CD4-positive, alpha-beta T cell (primary cell): ENCODE data around the gene FN1. TPM values are rescaled to one million over a fixed set of nuclear protein-coding genes. Genes with fewer than 3 reads are reported as not detected.

Source experiments
- ATAC-seq: fragments of 200-7000 bp; cut with Tn5 transposase; one replicate; pipeline ENCODE4 v1.10.0; 2022; ENCODE audit warnings: mild to moderate bottlenecking; ENCODE audit not compliant: poor library complexity
- CTCF ChIA-PET: fragments of 350-600 bp; sonication (Branson Sonifier 250); formaldehyde crosslinking; loops from one replicate; lab custom pipeline; 2021; ENCODE audit warnings: antibody characterized with exemption, inconsistent platforms; lab: Charles Lee
- POLR2A ChIA-PET: fragments of 350-600 bp; sonication (Branson Sonifier 250); formaldehyde crosslinking; loops from one replicate; lab custom pipeline; 2021; ENCODE audit warnings: antibody characterized with exemption, inconsistent platforms; lab: Charles Lee
- DNase-seq, 14 experiments: peaks; one replicate each; pipeline ENCODE4 v3.0.0-alpha.2; 2013 to 2020; ENCODE audit warnings: mixed read lengths in 2 of 14
- H3K27ac ChIP-seq, 2 donors: one replicate each; pipeline versions ENCODE4 v1.5.1 to v1.7.0; 2013; ENCODE audit warnings: low read length in 2 of 2, low read depth in 1 of 2, mild to moderate bottlenecking in 1 of 2
- H3K27me3 ChIP-seq, 2 experiments: 1 replicate in 1 of 2; 2 replicates in 1 of 2; pipeline versions ENCODE4 v1.6.1 to v1.7.0; 2013; ENCODE audit warnings: low read length in 2 of 2, control low read depth in 1 of 2, mild to moderate bottlenecking in 1 of 2, moderate library complexity in 1 of 2; ENCODE audit not compliant: insufficient read depth in 2 of 2, control insufficient read depth in 1 of 2
- H3K36me3 ChIP-seq: one replicate; pipeline ENCODE4 v1.6.1; 2013; ENCODE audit warnings: low read length, control low read depth; ENCODE audit not compliant: insufficient read depth
- H3K4me1 ChIP-seq: one replicate; pipeline ENCODE4 v1.6.1; 2013; ENCODE audit warnings: low read length, control low read depth; ENCODE audit not compliant: insufficient read depth
- H3K4me3 ChIP-seq: one replicate; pipeline ENCODE4 v1.5.1; 2013; ENCODE audit warnings: mild to moderate bottlenecking, low read length, moderate library complexity
- H3K9me3 ChIP-seq, 2 experiments: 1 replicate in 1 of 2; 2 replicates in 1 of 2; pipeline versions ENCODE4 v1.6.1 to v1.7.0; 2013; ENCODE audit warnings: low read length in 2 of 2, mild to moderate bottlenecking in 2 of 2, control low read depth in 1 of 2, moderate library complexity in 1 of 2; ENCODE audit not compliant: control insufficient read depth in 1 of 2, insufficient read depth in 1 of 2
- H3K27ac Mint-ChIP-seq: one replicate; pipeline ENCODE4 v1.8.0; 2020; ENCODE audit warnings: mixed read lengths
- H3K27me3 Mint-ChIP-seq: one replicate; pipeline ENCODE4 v1.8.0; 2021; ENCODE audit warnings: mixed read lengths
- H3K36me3 Mint-ChIP-seq: one replicate; pipeline ENCODE4 v1.8.0; 2021; ENCODE audit warnings: low read depth, mixed read lengths
- H3K4me1 Mint-ChIP-seq: one replicate; pipeline ENCODE4 v1.8.0; 2021; ENCODE audit warnings: low read depth, mixed read lengths
- H3K4me3 Mint-ChIP-seq: one replicate; pipeline ENCODE4 v1.8.0; 2020; ENCODE audit warnings: mild to moderate bottlenecking, mixed read lengths
- H3K9me3 Mint-ChIP-seq: one replicate; pipeline ENCODE4 v1.8.0; 2020; ENCODE audit warnings: mixed read lengths
- intact Hi-C, 2 experiments: fragments of 100-400 bp; cut with DNase I in 1 of 2; cut with micrococcal nuclease in 1 of 2; formaldehyde crosslinking; loops; one replicate each; pipeline versions ENCODE4 v1.15.1 to v1.9.0; 2023 to 2025; cut with DNase I, micrococcal nuclease
- total RNA-seq, 174 experiments: library from RNA in 2 of 174; stranded (reverse) in 2 of 174; gene quantifications; one replicate each; pipeline ENCODE4 v1.2.3 and lab custom pipeline; 2021 to 2026
- TF ChIP-seq, protein P1 (sequence below): fragments of 200-600 bp; IDR thresholded peaks from one replicate; pipeline ENCODE4 v1.8.0; 2022; ENCODE audit warnings: antibody characterized with exemption, mild to moderate bottlenecking

Gene FN1
- total RNA-seq, 2 experiments from 2014 or later = 0.41 to 0.61 TPM

DNA sequence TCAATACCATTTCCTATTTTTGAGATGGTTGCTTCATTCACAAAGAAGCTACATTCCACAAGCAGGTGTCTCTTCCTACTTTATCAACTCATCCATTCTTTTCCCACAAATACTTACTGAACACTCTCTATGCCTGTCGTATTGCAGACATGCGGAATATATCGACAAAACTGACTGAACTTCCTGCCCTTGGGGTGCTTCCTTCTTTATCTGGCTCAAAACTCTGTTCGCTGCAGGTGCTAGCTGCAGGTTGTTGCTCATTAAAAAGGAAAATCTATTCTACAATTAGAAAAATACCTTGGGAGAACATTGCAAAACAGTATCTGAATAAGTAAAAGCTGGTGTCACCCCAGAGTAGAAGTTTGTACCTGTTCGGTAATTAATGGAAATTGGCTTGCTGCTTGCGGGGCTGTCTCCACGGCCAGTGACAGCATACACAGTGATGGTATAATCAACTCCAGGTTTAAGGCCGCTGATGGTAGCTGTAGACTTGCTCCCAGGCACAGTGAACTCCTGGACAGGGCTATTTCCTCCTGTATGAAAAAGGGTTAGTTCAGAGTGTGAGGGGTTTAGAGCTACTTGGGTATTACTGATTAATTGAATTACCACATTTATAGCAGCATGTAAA lies 52.1 kb downstream of the FN1 start:
- H3K9me3 Mint-ChIP-seq = no peaks in the 10 kb centered on the region
- ChIA-PET CTCF (no interaction called here), POLR2A (no interaction called here)
- DNase-seq (no peak), ATAC-seq (no peak)
- no peaks in the 10 kb centered on the region for H3K4me1 ChIP-seq
- H3K4me3 Mint-ChIP-seq = no peak overlapping the region
- no peak overlapping the region for H3K4me3 ChIP-seq
- TF ChIP-seq, protein P1, sequence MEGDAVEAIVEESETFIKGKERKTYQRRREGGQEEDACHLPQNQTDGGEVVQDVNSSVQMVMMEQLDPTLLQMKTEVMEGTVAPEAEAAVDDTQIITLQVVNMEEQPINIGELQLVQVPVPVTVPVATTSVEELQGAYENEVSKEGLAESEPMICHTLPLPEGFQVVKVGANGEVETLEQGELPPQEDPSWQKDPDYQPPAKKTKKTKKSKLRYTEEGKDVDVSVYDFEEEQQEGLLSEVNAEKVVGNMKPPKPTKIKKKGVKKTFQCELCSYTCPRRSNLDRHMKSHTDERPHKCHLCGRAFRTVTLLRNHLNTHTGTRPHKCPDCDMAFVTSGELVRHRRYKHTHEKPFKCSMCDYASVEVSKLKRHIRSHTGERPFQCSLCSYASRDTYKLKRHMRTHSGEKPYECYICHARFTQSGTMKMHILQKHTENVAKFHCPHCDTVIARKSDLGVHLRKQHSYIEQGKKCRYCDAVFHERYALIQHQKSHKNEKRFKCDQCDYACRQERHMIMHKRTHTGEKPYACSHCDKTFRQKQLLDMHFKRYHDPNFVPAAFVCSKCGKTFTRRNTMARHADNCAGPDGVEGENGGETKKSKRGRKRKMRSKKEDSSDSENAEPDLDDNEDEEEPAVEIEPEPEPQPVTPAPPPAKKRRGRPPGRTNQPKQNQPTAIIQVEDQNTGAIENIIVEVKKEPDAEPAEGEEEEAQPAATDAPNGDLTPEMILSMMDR = no peak
- no peaks in the 10 kb centered on the region for H3K4me1 Mint-ChIP-seq
- H3K27ac Mint-ChIP-seq = no peak overlapping the region
- no peaks in the 10 kb centered on the region for H3K27me3 Mint-ChIP-seq
- intact Hi-C loops = no loop called here
- no peak overlapping the region for H3K27ac ChIP-seq
- H3K27me3 ChIP-seq = no peaks in the 10 kb centered on the region
- H3K36me3 ChIP-seq = no peaks in the 10 kb centered on the region
- H3K9me3 ChIP-seq = no peaks in the 10 kb centered on the region
- peaks cover 3% of the 10 kb centered on the region for H3K36me3 Mint-ChIP-seq

DNA sequence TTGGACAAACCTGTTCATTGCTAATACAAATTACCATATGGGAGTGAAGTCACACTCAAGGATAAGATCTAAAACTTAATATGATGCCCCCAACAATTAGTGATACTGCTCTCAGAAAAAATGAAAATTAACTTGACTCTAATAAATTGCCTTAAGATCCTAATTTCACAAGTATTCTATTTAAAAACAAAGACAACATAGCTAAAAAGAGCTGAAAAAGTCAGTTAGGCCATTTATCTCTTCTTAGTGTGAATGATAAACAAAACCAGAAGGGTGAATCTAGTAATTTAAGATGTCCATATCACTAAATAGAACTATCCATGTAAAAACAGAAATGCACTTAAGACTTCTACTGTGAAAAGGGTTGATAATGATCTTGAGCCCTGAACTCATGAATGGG lies 53.4 kb downstream of the FN1 start:
- ATAC-seq = no peak
- intact Hi-C loops = no loop called here
- Histone ChIP-seq H3K36me3 (no peaks in the 10 kb centered on the region), H3K4me1 (no peaks in the 10 kb centered on the region), H3K27me3 (no peaks in the 10 kb centered on the region), H3K4me3 (no peak overlapping the region), H3K9me3 (no peaks in the 10 kb centered on the region), H3K27ac (no peak overlapping the region)
- Mint-ChIP-seq H3K9me3 (no peaks in the 10 kb centered on the region), H3K27me3 (no peaks in the 10 kb centered on the region), H3K4me1 (no peaks in the 10 kb centered on the region), H3K27ac (no peak overlapping the region), H3K4me3 (no peak overlapping the region), H3K36me3 (peaks cover 3% of the 10 kb centered on the region)
- ChIA-PET POLR2A (no interaction called here), CTCF (no interaction called here)
- TF ChIP-seq, protein P1 = no peak
- DNase-seq = no peak

DNA sequence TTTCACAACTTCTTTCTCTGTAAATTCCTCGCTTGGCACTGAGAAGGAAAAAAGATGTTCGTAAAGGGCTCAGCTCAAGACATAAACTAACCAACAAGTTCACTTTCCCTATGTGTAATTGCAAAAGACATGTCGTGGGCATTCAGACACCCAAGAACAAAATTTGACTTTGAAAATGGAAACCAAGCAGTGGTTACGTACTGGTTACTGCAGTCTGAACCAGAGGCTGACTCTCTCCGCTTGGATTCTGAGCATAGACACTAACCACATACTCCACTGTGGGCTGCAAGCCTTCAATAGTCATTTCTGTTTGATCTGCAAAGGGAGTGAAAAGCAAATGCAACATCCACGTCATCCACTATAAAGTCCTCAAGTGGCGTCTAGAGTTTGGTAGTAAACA lies 53.9 kb downstream of the FN1 start:
- Histone ChIP-seq H3K27ac (no peak overlapping the region), H3K36me3 (no peaks in the 10 kb centered on the region), H3K4me1 (no peaks in the 10 kb centered on the region), H3K27me3 (no peaks in the 10 kb centered on the region), H3K9me3 (no peaks in the 10 kb centered on the region), H3K4me3 (no peak overlapping the region)
- no peaks in the 10 kb centered on the region for H3K27me3 Mint-ChIP-seq
- ChIA-PET CTCF (no interaction called here), POLR2A (no interaction called here)
- ATAC-seq (no peak), DNase-seq (no peak)
- no peaks in the 10 kb centered on the region for H3K4me1 Mint-ChIP-seq
- H3K36me3 Mint-ChIP-seq = peaks cover 3% of the 10 kb centered on the region
- TF ChIP-seq, protein P1 = no peak
- H3K4me3 Mint-ChIP-seq = no peak overlapping the region
- intact Hi-C loops = no loop called here
- no peak overlapping the region for H3K27ac Mint-ChIP-seq
- H3K9me3 Mint-ChIP-seq = no peaks in the 10 kb centered on the region
